SK-N-SH treated with all-trans-retinoic acid at 6 μM for 48 hours (cell line): ENCODE data around the gene BANP.
"Not testable (repeated sequence)": the region's sequence is repeated elsewhere in the genome, so short reads cannot be mapped to it uniquely, and the experiment has no call there.

Experiments used
- ATAC-seq: fragments of 200-7000 bp; cut with Tn5 transposase; 3 replicates; pipeline ENCODE4 v1.9.1; 2020; ENCODE audit warnings: mild to moderate bottlenecking, moderate library complexity
- ARNTL ChIP-seq: fragments of 450-650 bp; formaldehyde crosslinking; IDR thresholded peaks from 2 replicates; pipeline ENCODE4 v1.5.0; 2020; ENCODE audit warnings: low read depth, mild to moderate bottlenecking, moderate library complexity, borderline replicate concordance
- CSDC2 ChIP-seq: fragments of 250-450 bp; sonication (Bioruptor Pico); IDR thresholded peaks from 2 replicates; pipeline ENCODE4 v1.5.0; 2020; ENCODE audit warnings: mild to moderate bottlenecking, moderate library complexity
- ESRRG ChIP-seq: fragments of 250-450 bp; sonication (Bioruptor Pico); IDR thresholded peaks from 2 replicates; pipeline ENCODE4 v1.6.1; 2021; ENCODE audit warnings: mild to moderate bottlenecking
- GLIS3 ChIP-seq: fragments of 250-450 bp; sonication (Bioruptor Pico); IDR thresholded peaks from 2 replicates; pipeline ENCODE4 v1.5.0; 2020; ENCODE audit warnings: mild to moderate bottlenecking, moderate library complexity
- OSR1 ChIP-seq: fragments of 250-450 bp; sonication (Bioruptor Pico); IDR thresholded peaks from 2 replicates; pipeline ENCODE4 v1.8.0; 2022; ENCODE audit warnings: moderate library complexity, mild to moderate bottlenecking, inconsistent platforms
- PPARA ChIP-seq: fragments of 250-450 bp; sonication (Bioruptor Pico); IDR thresholded peaks from 2 replicates; pipeline ENCODE4 v1.5.0; 2020; ENCODE audit warnings: mild to moderate bottlenecking, borderline replicate concordance
- TCF4 ChIP-seq: fragments of 250-450 bp; sonication (Bioruptor Pico); IDR thresholded peaks from 2 replicates; pipeline ENCODE4 v1.8.0; 2021; ENCODE audit warnings: mild to moderate bottlenecking, moderate library complexity, borderline replicate concordance
- ZFP3 ChIP-seq: fragments of 250-450 bp; sonication (Bioruptor Pico); IDR thresholded peaks from 2 replicates; pipeline ENCODE4 v1.5.0; 2020; ENCODE audit warnings: mild to moderate bottlenecking, moderate library complexity
- ZFP30 ChIP-seq: fragments of 450-650 bp; formaldehyde crosslinking; IDR thresholded peaks from 2 replicates; pipeline ENCODE4 v1.5.0; 2022; ENCODE audit warnings: mild to moderate bottlenecking, moderate library complexity
- ZNF565 ChIP-seq: fragments of 450-650 bp; formaldehyde crosslinking; conservative IDR thresholded peaks from 2 replicates; pipeline ENCODE4 v1.5.0; 2020; ENCODE audit warnings: low read depth, mild to moderate bottlenecking, moderate library complexity
- ZNF70 ChIP-seq: fragments of 450-650 bp; formaldehyde crosslinking; IDR thresholded peaks from 2 replicates; pipeline ENCODE4 v1.5.0; 2020; ENCODE audit warnings: mild to moderate bottlenecking, moderate library complexity
- ZNF8 ChIP-seq: fragments of 450-650 bp; formaldehyde crosslinking; IDR thresholded peaks from 2 replicates; pipeline ENCODE4 v1.5.0; 2020; ENCODE audit warnings: mild to moderate bottlenecking, moderate library complexity
- TF ChIP-seq, protein P1 (sequence below): fragments of 250-450 bp; sonication (Bioruptor Pico); IDR thresholded peaks from 2 replicates; pipeline ENCODE4 v1.8.0; 2020; ENCODE audit warnings: mild to moderate bottlenecking, moderate library complexity, borderline replicate concordance
- TF ChIP-seq, protein P2 (sequence below): fragments of 250-450 bp; sonication (Bioruptor Pico); IDR thresholded peaks from 2 replicates; pipeline ENCODE4 v1.5.0; 2020; ENCODE audit warnings: mild to moderate bottlenecking, moderate library complexity
- TF ChIP-seq, protein P3 (sequence below): fragments of 250-450 bp; sonication (Bioruptor Pico); IDR thresholded peaks from 2 replicates; pipeline ENCODE4 v1.5.1; 2020; ENCODE audit warnings: low read depth, mild to moderate bottlenecking, moderate library complexity
- TF ChIP-seq, protein P4 (sequence below): fragments of 250-450 bp; sonication (Bioruptor Pico); IDR thresholded peaks from 2 replicates; pipeline ENCODE4 v1.5.1; 2021; ENCODE audit warnings: mild to moderate bottlenecking, moderate library complexity
- TF ChIP-seq, protein P5 (sequence below): fragments of 250-450 bp; sonication (Bioruptor Pico); IDR thresholded peaks from 2 replicates; pipeline ENCODE4 v1.8.0; 2021; ENCODE audit warnings: low read depth, mild to moderate bottlenecking, moderate library complexity, borderline replicate concordance

Gene BANP

DNA sequence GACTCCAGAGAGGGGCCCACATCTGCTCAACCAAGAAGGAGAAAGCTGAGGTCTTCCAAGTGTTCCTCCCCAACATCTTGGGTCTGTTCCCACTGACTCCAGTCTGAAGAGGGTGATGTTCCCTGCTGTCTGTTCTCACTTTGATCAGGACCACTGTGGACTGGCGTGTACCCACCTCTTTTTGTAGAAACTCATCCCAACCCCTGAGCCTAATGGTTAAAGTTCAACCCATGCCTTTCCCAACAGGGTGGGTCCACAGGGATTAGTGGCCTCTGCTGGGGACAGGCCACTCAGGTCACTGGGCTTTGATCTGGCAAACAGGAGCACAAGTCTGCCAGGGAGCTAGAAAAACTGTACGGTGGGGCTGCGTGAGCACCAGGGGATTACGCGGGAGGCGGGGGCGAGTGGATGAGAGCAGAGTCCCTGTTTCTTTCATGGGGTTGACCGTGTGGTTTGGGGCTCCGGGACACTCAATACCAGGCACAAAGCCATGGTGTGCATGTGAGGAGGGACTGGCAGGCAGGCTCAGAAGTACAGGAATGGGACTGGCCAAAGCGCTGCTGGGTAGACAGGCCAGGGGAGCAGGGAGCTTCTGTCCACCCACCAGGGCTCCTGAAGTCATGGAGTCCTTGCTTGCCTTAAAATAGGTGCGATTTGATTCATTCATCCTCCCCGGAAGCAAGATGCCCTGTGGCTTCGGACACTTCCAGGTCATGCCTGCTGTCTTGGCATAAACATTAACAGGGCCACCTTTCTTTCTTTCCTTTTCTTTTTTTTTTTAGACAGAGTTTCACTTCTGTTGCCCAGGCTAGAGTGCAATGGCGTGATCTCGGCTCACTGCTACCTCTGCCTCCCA lies 14.6 kb upstream of the BANP start, which contains the start of gene CA5A:
CA5A (minus strand) TSS at position 155 of the 856 bp plus-strand sequence; CDS start at position 76, 79 bp downstream.
- TF ChIP-seq ESRRG (no peak), GLIS3 (CRISPR knock-in tag) (no peak), ZNF70 (CRISPR knock-in tag) (no peak), ZNF8 (CRISPR knock-in tag) (no peak), PPARA (no peak), OSR1 (no peak), ZFP3 (CRISPR knock-in tag) (no peak), TCF4 (CRISPR knock-in tag) (no peak), ZNF565 (CRISPR knock-in tag) (no peak), CSDC2 (no peak), ZFP30 (no peak)
- TF ChIP-seq, protein P1, sequence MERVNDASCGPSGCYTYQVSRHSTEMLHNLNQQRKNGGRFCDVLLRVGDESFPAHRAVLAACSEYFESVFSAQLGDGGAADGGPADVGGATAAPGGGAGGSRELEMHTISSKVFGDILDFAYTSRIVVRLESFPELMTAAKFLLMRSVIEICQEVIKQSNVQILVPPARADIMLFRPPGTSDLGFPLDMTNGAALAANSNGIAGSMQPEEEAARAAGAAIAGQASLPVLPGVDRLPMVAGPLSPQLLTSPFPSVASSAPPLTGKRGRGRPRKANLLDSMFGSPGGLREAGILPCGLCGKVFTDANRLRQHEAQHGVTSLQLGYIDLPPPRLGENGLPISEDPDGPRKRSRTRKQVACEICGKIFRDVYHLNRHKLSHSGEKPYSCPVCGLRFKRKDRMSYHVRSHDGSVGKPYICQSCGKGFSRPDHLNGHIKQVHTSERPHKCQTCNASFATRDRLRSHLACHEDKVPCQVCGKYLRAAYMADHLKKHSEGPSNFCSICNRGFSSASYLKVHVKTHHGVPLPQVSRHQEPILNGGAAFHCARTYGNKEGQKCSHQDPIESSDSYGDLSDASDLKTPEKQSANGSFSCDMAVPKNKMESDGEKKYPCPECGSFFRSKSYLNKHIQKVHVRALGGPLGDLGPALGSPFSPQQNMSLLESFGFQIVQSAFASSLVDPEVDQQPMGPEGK (CRISPR knock-in tag), result no peak
- TF ChIP-seq, protein P2, sequence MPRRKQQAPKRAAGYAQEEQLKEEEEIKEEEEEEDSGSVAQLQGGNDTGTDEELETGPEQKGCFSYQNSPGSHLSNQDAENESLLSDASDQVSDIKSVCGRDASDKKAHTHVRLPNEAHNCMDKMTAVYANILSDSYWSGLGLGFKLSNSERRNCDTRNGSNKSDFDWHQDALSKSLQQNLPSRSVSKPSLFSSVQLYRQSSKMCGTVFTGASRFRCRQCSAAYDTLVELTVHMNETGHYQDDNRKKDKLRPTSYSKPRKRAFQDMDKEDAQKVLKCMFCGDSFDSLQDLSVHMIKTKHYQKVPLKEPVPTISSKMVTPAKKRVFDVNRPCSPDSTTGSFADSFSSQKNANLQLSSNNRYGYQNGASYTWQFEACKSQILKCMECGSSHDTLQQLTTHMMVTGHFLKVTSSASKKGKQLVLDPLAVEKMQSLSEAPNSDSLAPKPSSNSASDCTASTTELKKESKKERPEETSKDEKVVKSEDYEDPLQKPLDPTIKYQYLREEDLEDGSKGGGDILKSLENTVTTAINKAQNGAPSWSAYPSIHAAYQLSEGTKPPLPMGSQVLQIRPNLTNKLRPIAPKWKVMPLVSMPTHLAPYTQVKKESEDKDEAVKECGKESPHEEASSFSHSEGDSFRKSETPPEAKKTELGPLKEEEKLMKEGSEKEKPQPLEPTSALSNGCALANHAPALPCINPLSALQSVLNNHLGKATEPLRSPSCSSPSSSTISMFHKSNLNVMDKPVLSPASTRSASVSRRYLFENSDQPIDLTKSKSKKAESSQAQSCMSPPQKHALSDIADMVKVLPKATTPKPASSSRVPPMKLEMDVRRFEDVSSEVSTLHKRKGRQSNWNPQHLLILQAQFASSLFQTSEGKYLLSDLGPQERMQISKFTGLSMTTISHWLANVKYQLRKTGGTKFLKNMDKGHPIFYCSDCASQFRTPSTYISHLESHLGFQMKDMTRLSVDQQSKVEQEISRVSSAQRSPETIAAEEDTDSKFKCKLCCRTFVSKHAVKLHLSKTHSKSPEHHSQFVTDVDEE (CRISPR knock-in tag), result no peak
- TF ChIP-seq, protein P3, sequence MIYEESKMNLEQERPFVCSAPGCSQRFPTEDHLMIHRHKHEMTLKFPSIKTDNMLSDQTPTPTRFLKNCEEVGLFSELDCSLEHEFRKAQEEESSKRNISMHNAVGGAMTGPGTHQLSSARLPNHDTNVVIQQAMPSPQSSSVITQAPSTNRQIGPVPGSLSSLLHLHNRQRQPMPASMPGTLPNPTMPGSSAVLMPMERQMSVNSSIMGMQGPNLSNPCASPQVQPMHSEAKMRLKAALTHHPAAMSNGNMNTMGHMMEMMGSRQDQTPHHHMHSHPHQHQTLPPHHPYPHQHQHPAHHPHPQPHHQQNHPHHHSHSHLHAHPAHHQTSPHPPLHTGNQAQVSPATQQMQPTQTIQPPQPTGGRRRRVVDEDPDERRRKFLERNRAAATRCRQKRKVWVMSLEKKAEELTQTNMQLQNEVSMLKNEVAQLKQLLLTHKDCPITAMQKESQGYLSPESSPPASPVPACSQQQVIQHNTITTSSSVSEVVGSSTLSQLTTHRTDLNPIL (CRISPR knock-in tag), result no peak
- TF ChIP-seq, protein P4, sequence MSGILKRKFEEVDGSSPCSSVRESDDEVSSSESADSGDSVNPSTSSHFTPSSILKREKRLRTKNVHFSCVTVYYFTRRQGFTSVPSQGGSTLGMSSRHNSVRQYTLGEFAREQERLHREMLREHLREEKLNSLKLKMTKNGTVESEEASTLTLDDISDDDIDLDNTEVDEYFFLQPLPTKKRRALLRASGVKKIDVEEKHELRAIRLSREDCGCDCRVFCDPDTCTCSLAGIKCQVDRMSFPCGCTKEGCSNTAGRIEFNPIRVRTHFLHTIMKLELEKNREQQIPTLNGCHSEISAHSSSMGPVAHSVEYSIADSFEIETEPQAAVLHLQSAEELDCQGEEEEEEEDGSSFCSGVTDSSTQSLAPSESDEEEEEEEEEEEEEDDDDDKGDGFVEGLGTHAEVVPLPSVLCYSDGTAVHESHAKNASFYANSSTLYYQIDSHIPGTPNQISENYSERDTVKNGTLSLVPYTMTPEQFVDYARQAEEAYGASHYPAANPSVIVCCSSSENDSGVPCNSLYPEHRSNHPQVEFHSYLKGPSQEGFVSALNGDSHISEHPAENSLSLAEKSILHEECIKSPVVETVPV (CRISPR knock-in tag), result no peak
- ATAC-seq, result no peak

DNA sequence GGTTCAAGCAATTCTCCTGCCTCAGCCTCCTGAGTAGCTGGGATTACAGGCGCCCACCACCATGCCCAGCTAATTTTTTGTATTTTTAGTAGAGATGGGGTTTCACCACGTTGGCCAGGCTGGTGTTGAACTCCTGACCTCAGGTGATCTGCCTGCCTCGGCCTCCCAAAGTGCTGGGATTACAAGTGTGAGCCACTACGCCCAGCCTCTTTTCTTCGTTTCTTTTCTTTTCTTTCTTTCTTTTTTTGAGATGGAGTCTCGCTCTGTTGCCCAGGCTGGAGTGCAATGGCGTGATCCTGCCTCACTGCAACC lies 14.0 kb upstream of the BANP start:
- ATAC-seq, result not testable (repeated sequence)

DNA sequence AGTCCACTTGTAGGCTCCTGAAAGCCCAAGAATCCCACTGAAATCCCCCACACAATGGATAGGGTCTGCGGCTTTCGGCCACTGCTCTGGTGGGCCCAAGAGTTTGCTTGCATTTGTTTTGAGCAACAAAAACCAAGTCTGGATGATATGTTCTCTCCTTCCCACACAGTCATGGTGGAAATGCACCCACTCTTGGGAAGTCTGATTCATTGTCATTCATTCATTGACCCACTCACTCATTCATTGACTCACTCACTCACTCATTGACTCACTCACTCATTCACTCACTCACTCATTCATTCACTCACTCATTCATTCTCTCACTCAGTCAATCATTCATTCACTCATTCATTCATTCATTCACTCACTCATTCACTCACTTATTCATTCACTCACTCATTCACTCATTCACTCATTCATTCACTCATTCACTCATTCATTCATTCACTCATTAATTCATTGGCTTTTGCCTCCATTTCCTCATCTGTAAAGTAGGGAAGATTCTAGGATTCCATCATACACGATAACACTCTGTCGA lies 12.8 kb upstream of the BANP start:
- no peak for ATAC-seq
- TF ChIP-seq ARNTL (CRISPR knock-in tag), result no peak
- TF ChIP-seq, protein P5, sequence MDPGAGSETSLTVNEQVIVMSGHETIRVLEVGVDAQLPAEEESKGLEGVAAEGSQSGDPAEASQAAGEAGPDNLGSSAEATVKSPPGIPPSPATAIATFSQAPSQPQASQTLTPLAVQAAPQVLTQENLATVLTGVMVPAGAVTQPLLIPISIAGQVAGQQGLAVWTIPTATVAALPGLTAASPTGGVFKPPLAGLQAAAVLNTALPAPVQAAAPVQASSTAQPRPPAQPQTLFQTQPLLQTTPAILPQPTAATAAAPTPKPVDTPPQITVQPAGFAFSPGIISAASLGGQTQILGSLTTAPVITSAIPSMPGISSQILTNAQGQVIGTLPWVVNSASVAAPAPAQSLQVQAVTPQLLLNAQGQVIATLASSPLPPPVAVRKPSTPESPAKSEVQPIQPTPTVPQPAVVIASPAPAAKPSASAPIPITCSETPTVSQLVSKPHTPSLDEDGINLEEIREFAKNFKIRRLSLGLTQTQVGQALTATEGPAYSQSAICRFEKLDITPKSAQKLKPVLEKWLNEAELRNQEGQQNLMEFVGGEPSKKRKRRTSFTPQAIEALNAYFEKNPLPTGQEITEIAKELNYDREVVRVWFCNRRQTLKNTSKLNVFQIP (CRISPR knock-in tag), result no peak
- TF ChIP-seq, protein P3 (CRISPR knock-in tag), result no peak
